Neuronal stem cell (in vitro differentiated cells): ENCODE data around the gene TACC3.
A peak's percentile ranks its signal among the peaks of the same experiment; 100 is the strongest.

ENCODE experiments used
- DNase-seq: peaks from one replicate; pipeline ENCODE4 v3.0.0-alpha.2; 2013; ENCODE audit warnings: low spot score
- H2AFZ ChIP-seq: one replicate; pipeline ENCODE4 v1.6.1; 2013; ENCODE audit warnings: mild to moderate bottlenecking, low read length, inconsistent platforms
- H2AK5ac ChIP-seq: 2 replicates; pipeline ENCODE4 v1.6.1; 2013; ENCODE audit warnings: low read depth, mild to moderate bottlenecking, inconsistent platforms, low read length, moderate library complexity, mixed read lengths
- H2BK120ac ChIP-seq: 2 replicates; pipeline ENCODE4 v1.6.1; 2013; ENCODE audit warnings: low read depth, mild to moderate bottlenecking, inconsistent platforms, low read length, moderate library complexity, mixed read lengths
- H2BK12ac ChIP-seq: one replicate; pipeline ENCODE4 v1.6.1; 2013; ENCODE audit warnings: low read length, inconsistent platforms
- H2BK15ac ChIP-seq: 2 replicates; pipeline ENCODE4 v1.6.1; 2013; ENCODE audit warnings: mild to moderate bottlenecking, low read length, inconsistent platforms, mixed read lengths
- H2BK5ac ChIP-seq: one replicate; pipeline ENCODE4 v1.6.1; 2013; ENCODE audit warnings: inconsistent platforms, mild to moderate bottlenecking, low read length, moderate library complexity
- H3K14ac ChIP-seq: one replicate; pipeline ENCODE4 v1.6.1; 2013; ENCODE audit warnings: low read length, inconsistent platforms
- H3K18ac ChIP-seq: 2 replicates; pipeline ENCODE4 v1.6.1; 2013; ENCODE audit warnings: low read length, inconsistent platforms
- H3K23ac ChIP-seq: 2 replicates; pipeline ENCODE4 v1.6.1; 2013; ENCODE audit warnings: low read depth, mild to moderate bottlenecking, mixed read lengths, low read length, inconsistent platforms; ENCODE audit not compliant: poor library complexity
- H3K27ac ChIP-seq: replicated peaks from 3 replicates; pipeline ENCODE4 v1.5.1; 2013; ENCODE audit warnings: low read length, inconsistent platforms
- H3K27me3 ChIP-seq, 3 experiments: 2 replicates each; pipeline ENCODE4 v1.6.1; 2013; ENCODE audit warnings: low read length in 3 of 3, mild to moderate bottlenecking in 2 of 3, inconsistent platforms in 1 of 3, low read depth in 1 of 3, mixed read lengths in 1 of 3, moderate library complexity in 1 of 3; ENCODE audit not compliant: control insufficient read depth in 3 of 3, insufficient read depth in 3 of 3
- H3K36me3 ChIP-seq, 2 donors: replicated peaks in 1 of 2; 2 replicates each; pipeline ENCODE4 v1.6.1; 2013; ENCODE audit warnings: low read length in 2 of 2; ENCODE audit not compliant: control insufficient read depth in 2 of 2, insufficient read depth in 2 of 2
- H3K4ac ChIP-seq: 2 replicates; pipeline ENCODE4 v1.6.1; 2013; ENCODE audit warnings: inconsistent platforms, mild to moderate bottlenecking, low read length, moderate library complexity
- H3K4me1 ChIP-seq, 2 donors: 1 replicate in 1 of 2; 2 replicates in 1 of 2; pipeline ENCODE4 v1.6.1; 2013; ENCODE audit warnings: low read length in 2 of 2, low read depth in 1 of 2; ENCODE audit not compliant: control insufficient read depth in 2 of 2, insufficient read depth in 1 of 2
- H3K4me2 ChIP-seq: one replicate; pipeline ENCODE4 v1.6.1; 2013; ENCODE audit warnings: mild to moderate bottlenecking, low read length, inconsistent platforms; ENCODE audit not compliant: insufficient read depth, poor library complexity, severe bottlenecking
- H3K4me3 ChIP-seq, 2 donors: 2 replicates each; pipeline ENCODE4 v1.5.1; 2013; ENCODE audit warnings: low read length in 2 of 2, mild to moderate bottlenecking in 2 of 2, inconsistent platforms in 1 of 2, moderate library complexity in 1 of 2
- H3K79me1 ChIP-seq: one replicate; pipeline ENCODE4 v1.6.1; 2013; ENCODE audit warnings: low read depth, mild to moderate bottlenecking, inconsistent platforms, low read length, moderate library complexity
- H3K9ac ChIP-seq: one replicate; pipeline ENCODE4 v1.6.1; 2013; ENCODE audit warnings: mild to moderate bottlenecking, low read depth, low read length, inconsistent platforms; ENCODE audit not compliant: poor library complexity
- H3K9me3 ChIP-seq, 2 donors: replicated peaks in 1 of 2; 2 replicates each; pipeline versions ENCODE3 to v1.6.1; 2013; ENCODE audit warnings: low read length in 2 of 2, mild to moderate bottlenecking in 2 of 2, inconsistent platforms in 1 of 2, low read depth in 1 of 2, mixed read lengths in 1 of 2, moderate library complexity in 1 of 2; ENCODE audit not compliant: control insufficient read depth in 2 of 2, insufficient read depth in 1 of 2
- H4K8ac ChIP-seq: one replicate; pipeline ENCODE4 v1.6.1; 2013; ENCODE audit warnings: low read depth, mild to moderate bottlenecking, inconsistent platforms, low read length, moderate library complexity
- H4K91ac ChIP-seq: one replicate; pipeline ENCODE4 v1.6.1; 2013; ENCODE audit warnings: low read length, low read depth, mild to moderate bottlenecking, inconsistent platforms; ENCODE audit not compliant: poor library complexity
- WGBS, 2 donors: extraction: QIAGEN DNeasy Blood & Tissue Kit; methylation state at CpG; one replicate each; pipeline ENCODE4 v1.1.7; 2013; ENCODE audit warnings: missing lambda C conversion rate in 2 of 2, mixed read lengths in 1 of 2; ENCODE audit not compliant: insufficient read length in 2 of 2, insufficient replicate concordance in 1 of 2; ENCODE audit errors: extremely low coverage in 2 of 2; 5-methylcytosine and 5-hydroxymethylcytosine counted together

The TACC3 gene

DNA sequence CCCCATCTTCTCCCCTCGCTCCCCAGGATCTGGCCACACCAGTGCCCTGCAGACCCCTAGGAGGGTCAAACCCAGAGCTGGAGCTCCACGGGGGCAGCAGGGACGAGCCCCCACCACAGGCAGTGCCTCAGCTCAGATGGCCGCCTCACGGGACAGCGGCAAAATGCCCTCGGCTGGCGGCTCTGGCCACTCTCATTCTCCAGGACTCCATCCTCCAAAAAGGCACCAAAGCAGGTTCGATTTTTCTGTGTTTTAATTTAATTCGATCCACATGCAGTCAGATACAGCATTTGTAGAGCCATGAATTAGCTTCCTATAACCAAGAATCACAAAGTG, 45.6 kb upstream of the TACC3 start:
- peaks cover 4 to 5% of the 10 kb centered on the region in 2 donors for H3K4me1 ChIP-seq
- no peak overlapping the region for H2BK120ac ChIP-seq
- H3K9ac ChIP-seq, result no peak overlapping the region
- no peak overlapping the region for H4K8ac ChIP-seq
- no peaks in the 10 kb centered on the region for H3K9me3 ChIP-seq
- peaks cover 0 to 24% (median 0%) of the 10 kb centered on the region in 3 experiments for H3K27me3 ChIP-seq
- H3K4me3 ChIP-seq, result no peak overlapping the region
- DNase-seq, result no peak
- no peak overlapping the region for H2BK15ac ChIP-seq
- no peak overlapping the region for H3K27ac ChIP-seq
- H4K91ac ChIP-seq, result no peak overlapping the region
- no CpG with 5 or more reads among the region's 10 CpGs for WGBS, 2 donors
- H3K18ac ChIP-seq, result peak overlapping the region; percentile 77
- no peak overlapping the region for H3K23ac ChIP-seq
- H3K14ac ChIP-seq, result no peak overlapping the region
- H3K4ac ChIP-seq, result no peak overlapping the region
- no peaks in the 10 kb centered on the region for H3K36me3 ChIP-seq
- no peak overlapping the region for H2AFZ ChIP-seq
- H2AK5ac ChIP-seq, result peak overlapping the region; percentile 58
- H3K79me1 ChIP-seq, result peaks cover 2% of the 10 kb centered on the region
- H2BK5ac ChIP-seq, result no peak overlapping the region
- no peak overlapping the region for H2BK12ac ChIP-seq
- H3K4me2 ChIP-seq, result no peak overlapping the region

DNA sequence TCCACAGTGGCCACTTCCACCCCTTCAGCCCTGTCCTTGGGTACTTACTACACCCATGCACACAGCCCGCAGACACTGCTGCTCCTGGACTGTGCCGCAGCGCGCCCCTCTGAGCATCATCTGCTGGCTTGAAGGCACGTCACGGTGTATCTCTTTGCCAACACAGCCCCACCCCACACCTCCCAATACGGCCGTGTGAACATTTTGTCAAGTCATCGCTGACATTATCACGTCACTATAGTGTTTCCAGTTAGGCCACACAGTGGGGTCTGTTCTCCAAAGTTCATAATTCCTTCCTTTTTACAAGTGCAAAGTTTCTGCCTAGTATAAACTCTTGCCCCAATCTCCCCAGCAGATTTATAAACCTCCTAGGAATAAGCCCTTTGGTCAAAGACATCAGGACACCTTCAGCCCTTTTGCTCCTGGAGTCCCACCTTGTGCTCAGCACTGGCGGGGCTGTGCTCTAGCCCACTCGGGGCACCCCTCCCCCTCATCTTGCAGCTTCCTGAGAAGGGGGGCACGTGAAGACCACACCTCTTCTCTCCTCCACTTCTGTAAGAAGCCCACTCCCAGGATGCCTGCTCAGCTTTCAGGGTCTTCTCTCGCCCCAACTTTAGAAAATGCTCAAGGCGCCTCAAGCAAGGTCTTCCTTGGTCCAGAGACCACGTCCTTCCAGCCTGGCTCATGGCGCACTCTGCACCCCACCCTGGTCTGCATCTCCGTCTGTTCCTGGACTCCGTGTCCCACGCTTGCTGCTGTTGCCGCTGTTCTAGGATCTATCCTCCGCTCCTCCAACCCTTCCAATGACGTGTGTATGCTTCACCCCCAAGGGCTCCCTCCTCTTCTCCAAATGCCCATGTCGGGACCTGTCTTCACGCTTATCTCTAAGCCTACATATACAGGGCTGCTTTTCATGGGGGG, 44.5 kb upstream of the TACC3 start:
- Histone ChIP-seq H3K9ac (no peak overlapping the region), H3K18ac (peak overlapping the region; percentile 71), H4K91ac (no peak overlapping the region), H3K4ac (no peak overlapping the region), H3K27me3 (peaks cover 0 to 24% (median 0%) of the 10 kb centered on the region in 3 experiments), H3K9me3 (peaks cover 0 to 3% of the 10 kb centered on the region in 2 donors), H4K8ac (no peak overlapping the region), H2AFZ (no peak overlapping the region), H2BK5ac (no peak overlapping the region), H2BK15ac (no peak overlapping the region), H3K79me1 (peaks cover 6% of the 10 kb centered on the region), H3K4me3 (no peak overlapping the region), H3K14ac (peak overlapping the region; percentile 71), H3K4me2 (no peak overlapping the region), H3K27ac (no peak overlapping the region), H2BK12ac (no peak overlapping the region), H3K36me3 (no peaks in the 10 kb centered on the region), H2AK5ac (no peak overlapping the region), H3K4me1 (peaks cover 4 to 5% of the 10 kb centered on the region in 2 donors), H2BK120ac (no peak overlapping the region), H3K23ac (peak overlapping the region; percentile 1)
- no CpG with 5 or more reads among the region's 25 CpGs for whole genome bisulfite sequencing, 2 donors
- no peak for DNase-seq

DNA sequence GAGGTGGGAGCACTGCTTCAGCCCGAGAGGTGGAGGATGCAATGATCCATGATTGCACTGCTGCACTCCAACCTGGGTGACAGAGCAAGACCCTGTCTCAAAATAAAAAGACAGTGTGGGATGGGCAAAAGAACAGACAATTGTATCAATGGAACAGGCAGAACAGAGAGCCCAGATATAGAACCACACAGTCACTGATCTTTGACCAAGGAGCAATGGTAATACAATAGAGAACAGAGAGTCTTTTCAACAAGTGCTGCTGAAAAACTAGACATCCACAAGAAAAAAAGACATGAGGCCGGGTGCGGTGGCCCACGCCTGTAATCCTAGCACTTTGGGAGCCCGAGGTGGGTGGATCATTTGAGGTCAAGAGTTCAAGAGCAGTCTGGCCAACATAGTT, 43.1 kb upstream of the TACC3 start:
- Histone ChIP-seq H3K4me1 (peaks cover 4 to 5% of the 10 kb centered on the region in 2 donors), H3K4me3 (no peak overlapping the region), H3K36me3 (no peaks in the 10 kb centered on the region), H3K27me3 (peaks cover 0 to 33% (median 6%) of the 10 kb centered on the region in 3 experiments), H2BK12ac (no peak overlapping the region), H3K9me3 (peaks cover 0 to 3% of the 10 kb centered on the region in 2 donors), H3K4ac (no peak overlapping the region), H2AFZ (no peak overlapping the region), H3K9ac (no peak overlapping the region), H3K18ac (no peak overlapping the region), H3K79me1 (peaks cover 6% of the 10 kb centered on the region), H2BK120ac (no peak overlapping the region), H2AK5ac (no peak overlapping the region), H3K27ac (no peak overlapping the region), H3K14ac (no peak overlapping the region), H4K91ac (no peak overlapping the region), H4K8ac (no peak overlapping the region), H3K23ac (no peak overlapping the region), H2BK5ac (no peak overlapping the region), H2BK15ac (no peak overlapping the region), H3K4me2 (no peak overlapping the region)
- DNase-seq, result no peak
- WGBS, 2 donors, result no CpG with 5 or more reads among the region's 5 CpGs

DNA sequence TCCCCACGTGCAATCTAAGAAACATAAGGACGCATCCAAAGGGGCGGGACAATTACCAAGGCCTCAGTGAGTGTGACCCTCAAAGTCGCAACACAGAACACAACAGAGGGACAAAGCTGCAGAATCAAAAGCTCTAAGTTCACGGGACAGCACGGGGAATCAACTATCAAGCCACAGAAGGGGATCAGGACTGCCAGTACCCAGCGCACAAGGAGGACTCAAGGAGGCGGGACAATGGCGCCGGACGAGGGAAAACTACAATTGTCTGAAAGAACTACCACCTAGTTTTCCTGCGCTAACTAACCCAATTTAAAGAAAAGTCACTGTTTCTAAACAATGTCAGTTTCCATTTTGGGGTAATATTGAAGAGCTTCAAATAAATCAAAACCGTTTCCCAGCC, 38.5 kb upstream of the TACC3 start:
- no peak overlapping the region for H4K8ac ChIP-seq
- peaks cover 0 to 2% of the 10 kb centered on the region in 2 donors for H3K4me1 ChIP-seq
- no peak overlapping the region for H3K14ac ChIP-seq
- H3K23ac ChIP-seq, result no peak overlapping the region
- H3K36me3 ChIP-seq, result no peaks in the 10 kb centered on the region
- H3K27ac ChIP-seq, result no peak overlapping the region
- no CpG with 5 or more reads among the region's 13 CpGs for WGBS, 2 donors
- no peak overlapping the region for H3K18ac ChIP-seq
- no peak overlapping the region for H3K4me3 ChIP-seq
- H2BK15ac ChIP-seq, result no peak overlapping the region
- DNase-seq, result no peak
- peaks cover 0 to 17% (median 14%) of the 10 kb centered on the region in 3 experiments for H3K27me3 ChIP-seq
- H2BK120ac ChIP-seq, result no peak overlapping the region
- no peak overlapping the region for H4K91ac ChIP-seq
- H2AK5ac ChIP-seq, result no peak overlapping the region
- H3K9me3 ChIP-seq, result peaks cover 1 to 3% of the 10 kb centered on the region in 2 donors
- H3K79me1 ChIP-seq, result peaks cover 3% of the 10 kb centered on the region
- H3K4me2 ChIP-seq, result no peak overlapping the region
- no peak overlapping the region for H2BK12ac ChIP-seq
- H3K9ac ChIP-seq, result no peak overlapping the region
- H2AFZ ChIP-seq, result no peak overlapping the region
- H3K4ac ChIP-seq, result no peak overlapping the region
- no peak overlapping the region for H2BK5ac ChIP-seq
